Endothelial cell of umbilical vein (primary cell): ENCODE results near the gene SLC11A1. TPM values are rescaled to one million over a fixed set of nuclear protein-coding genes. Genes with fewer than 3 reads are reported as not detected.

Experiments used
- BruUV-seq: library from RNA; stranded (reverse); fragments of 400-500 nt; replicated peaks from 2 replicates; lab custom pipeline; 2021; lab: Mats Ljungman, UMichigan
- CTCF ChIA-PET: fragments of 300-600, 350-600 bp; sonication (Branson Sonifier 250); formaldehyde crosslinking; loops from one replicate; lab custom pipeline; 2021; ENCODE audit warnings: antibody characterized with exemption, inconsistent platforms; lab: Charles Lee
- POLR2A ChIA-PET: fragments of 300-600, 350-600 bp; sonication (Branson Sonifier 250); formaldehyde crosslinking; loops from one replicate; lab custom pipeline; 2021; ENCODE audit warnings: antibody characterized with exemption, inconsistent platforms; lab: Charles Lee
- DNase-seq: peaks from one replicate; pipeline ENCODE4 v3.0.0-alpha.2; 2011; ENCODE audit warnings: low read depth, low spot score
- FAIRE-seq: peaks from 2 replicates; lab custom pipeline; 2011; peaks lifted over from hg19 to GRCh38; lab: Jason Lieb, UNC
- H2AFZ ChIP-seq: 2 replicates; pipeline ENCODE4 v1.6.0; 2012; ENCODE audit warnings: low read depth, low read length, control low read depth, inconsistent platforms
- H3K27ac ChIP-seq: 2 replicates; pipeline ENCODE4 v1.5.1; 2011; ENCODE audit warnings: low read depth, mild to moderate bottlenecking, control low read depth, low read length, moderate library complexity; ENCODE audit not compliant: insufficient read depth
- H3K27me3 ChIP-seq, 2 experiments: 2 replicates each; pipeline versions ENCODE4 v1.6.0 to v1.6.1; 2011; ENCODE audit warnings: low read length in 2 of 2, mixed read lengths in 1 of 2; ENCODE audit not compliant: control insufficient read depth in 2 of 2, insufficient read depth in 2 of 2
- H3K36me3 ChIP-seq, 2 experiments: 2 replicates in 1 of 2; 3 replicates in 1 of 2; pipeline ENCODE4 v1.5.1; 2011; ENCODE audit warnings: low read length in 2 of 2, mild to moderate bottlenecking in 1 of 2, moderate library complexity in 1 of 2; ENCODE audit not compliant: control insufficient read depth in 2 of 2, insufficient read depth in 2 of 2; ENCODE audit errors: extremely low read depth in 1 of 2
- H3K4me1 ChIP-seq: 3 replicates; pipeline ENCODE4 v1.5.1; 2011; ENCODE audit warnings: mild to moderate bottlenecking, low read length; ENCODE audit not compliant: control insufficient read depth, insufficient read depth; ENCODE audit errors: extremely low read depth
- H3K4me2 ChIP-seq: 2 replicates; pipeline ENCODE4 v1.6.1; 2011; ENCODE audit warnings: low read length, control low read depth, mixed read lengths; ENCODE audit not compliant: insufficient read depth
- H3K4me3 ChIP-seq, 3 experiments: fragments of 200-600 bp in 1 of 3; sonication (generic), shearing (Covaris generic) in 1 of 3; replicated peaks in 1 of 3; 2 replicates each; pipeline ENCODE4 v1.5.1; 2011 to 2016; ENCODE audit warnings: control low read depth in 3 of 3, low read length in 3 of 3, mild to moderate bottlenecking in 2 of 3, inconsistent platforms in 1 of 3, low read depth in 1 of 3, moderate library complexity in 1 of 3; ENCODE audit not compliant: insufficient read depth in 1 of 3
- H3K79me2 ChIP-seq: 2 replicates; pipeline ENCODE4 v1.6.0; 2012; ENCODE audit warnings: low read length, inconsistent platforms; ENCODE audit not compliant: control insufficient read depth, insufficient read depth
- H3K9ac ChIP-seq: replicated peaks from 2 replicates; pipeline ENCODE3; 2011; ENCODE audit warnings: low read length, control low read depth; ENCODE audit not compliant: insufficient read depth; ENCODE audit errors: extremely low read depth
- H3K9me1 ChIP-seq: replicated peaks from 3 replicates; pipeline ENCODE4 v1.6.0; 2011; ENCODE audit warnings: mild to moderate bottlenecking, low read length; ENCODE audit not compliant: control insufficient read depth, insufficient read depth; ENCODE audit errors: extremely low read depth
- H3K9me3 ChIP-seq: replicated peaks from 2 replicates; pipeline ENCODE4 v1.5.1; 2012; ENCODE audit warnings: low read length, inconsistent platforms; ENCODE audit not compliant: control insufficient read depth, insufficient read depth
- H4K20me1 ChIP-seq: replicated peaks from 2 replicates; pipeline ENCODE3; 2011; ENCODE audit warnings: mild to moderate bottlenecking, low read length; ENCODE audit not compliant: control insufficient read depth, insufficient read depth; ENCODE audit errors: extremely low read depth
- CTCF ChIP-seq, 2 donors: IDR thresholded peaks; 1 replicate in 1 of 2; 2 replicates in 1 of 2; pipeline ENCODE4 v1.5.1; 2011; ENCODE audit warnings: low read length in 2 of 2, mild to moderate bottlenecking in 2 of 2, moderate library complexity in 2 of 2, control low read depth in 1 of 2, inconsistent platforms in 1 of 2, low read depth in 1 of 2; ENCODE audit not compliant: insufficient read depth in 1 of 2; ENCODE audit errors: extremely low read depth in 1 of 2
- EZH2 ChIP-seq: IDR thresholded peaks from 2 replicates; pipeline ENCODE4 v1.6.1; 2012; ENCODE audit warnings: borderline replicate concordance, low read depth, mild to moderate bottlenecking, moderate library complexity, low read length, inconsistent platforms; ENCODE audit not compliant: severe bottlenecking
- FOS ChIP-seq: IDR thresholded peaks from 2 replicates; pipeline ENCODE4 v1.6.1; 2011; ENCODE audit warnings: mild to moderate bottlenecking, low read length, moderate library complexity, borderline replicate concordance; ENCODE audit not compliant: insufficient read depth
- GATA2 ChIP-seq: IDR thresholded peaks from 2 replicates; pipeline ENCODE4 v1.7.0; 2011; ENCODE audit warnings: low read depth, mild to moderate bottlenecking, moderate library complexity, mixed read lengths, low read length; ENCODE audit not compliant: insufficient read length, insufficient read depth
- JUN ChIP-seq: IDR thresholded peaks from 2 replicates; pipeline ENCODE4 v1.6.1; 2011; ENCODE audit warnings: borderline replicate concordance, low read depth; ENCODE audit not compliant: insufficient read length, insufficient read depth
- MAX ChIP-seq: IDR thresholded peaks from 2 replicates; pipeline ENCODE4 v1.6.1; 2011; ENCODE audit not compliant: insufficient read depth, insufficient read length
- MYC ChIP-seq: IDR thresholded peaks from one replicate; pipeline ENCODE4 v1.6.1; 2011; ENCODE audit warnings: mild to moderate bottlenecking, low read depth, low read length
- POLR2A ChIP-seq: IDR thresholded peaks from 2 replicates; pipeline ENCODE4 v1.6.1; 2012; ENCODE audit warnings: low read depth, mild to moderate bottlenecking, control low read depth, low read length
- POLR2AphosphoS5 ChIP-seq: IDR thresholded peaks from 2 replicates; pipeline ENCODE4 v1.6.1; 2012; ENCODE audit warnings: low read depth, mild to moderate bottlenecking, control low read depth, low read length, moderate library complexity; ENCODE audit not compliant: insufficient read depth
- dilution Hi-C: fragments of 300-500 bp; cut with MboI; formaldehyde crosslinking; loops from one replicate; pipeline ENCODE4 v1.15.0; 2019; ENCODE audit warnings: low sequenced_read_pairs; ENCODE audit not compliant: extremely low pct_ligation_motif_present
- intact Hi-C: fragments of 100-400 bp; cut with micrococcal nuclease; formaldehyde crosslinking; loops from one replicate; pipeline ENCODE4 v1.10.0; 2022
- polyA plus RNA-seq, 4 experiments: library from polyadenylated mRNA; depleted of rRNA in 3 of 4; stranded (reverse) in 3 of 4; unstranded in 1 of 4; fragments of >200 nt; gene quantifications; 2 replicates each; pipeline versions ENCODE4 v1.2.1 to v1.2.3, GENCODE V29; 2011 to 2012; ENCODE audit warnings: missing spikeins in 1 of 4
- total RNA-seq: library from RNA; stranded (reverse); gene quantifications from 2 replicates; pipeline ENCODE4 v1.2.3, GENCODE V29; 2021

SLC11A1 gene
- total and polyA plus RNA-seq, 2 donors (not counting 3 experiments of a cell fraction or from before 2014, with no cell fraction given), result 0.03 TPM; not detected in 1

DNA sequence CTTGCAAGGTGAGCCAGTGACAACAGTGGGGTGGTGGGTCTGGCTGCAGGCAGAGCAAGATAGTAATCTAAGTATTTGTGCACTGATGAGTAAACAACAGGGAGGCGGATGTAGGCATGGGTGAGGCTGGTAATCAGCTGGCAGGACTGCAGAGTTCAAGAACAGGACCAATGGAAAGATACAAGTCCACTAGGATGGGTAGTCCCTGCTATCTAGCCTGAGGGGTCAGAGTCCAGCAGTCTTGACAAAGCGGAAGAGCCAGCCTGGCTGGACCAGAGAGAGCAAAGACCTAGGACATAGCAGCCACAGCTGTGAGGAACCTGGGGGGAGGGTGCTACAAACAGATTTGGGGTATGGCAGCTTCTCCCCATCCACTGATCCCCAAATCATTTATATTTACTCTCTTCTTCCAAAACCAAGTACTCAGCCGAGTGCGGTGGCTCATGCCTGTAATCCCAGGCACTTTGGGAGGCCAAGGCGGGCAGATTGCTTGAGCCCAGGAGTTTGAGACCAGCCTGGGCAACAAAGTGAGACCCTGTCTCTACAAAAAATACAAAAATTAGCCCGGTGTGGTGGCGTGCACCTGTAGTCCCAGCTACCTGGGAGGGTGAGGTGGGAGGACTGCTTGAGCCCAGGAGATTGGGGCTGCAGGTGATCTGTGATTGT, 62.8 kb downstream of the SLC11A1 start:
- no peaks in the 10 kb centered on the region for H3K79me2 ChIP-seq
- ChIA-PET CTCF (interaction anchor here (0.6 to 0.7 kb wide), 2 partner anchors 25 to 39 kb away, joined by 3 read pairs; no protein-coding TSS in a partner anchor), POLR2A (no interaction called here)
- dilution Hi-C loops, result no loop called here
- intact Hi-C loops, result no loop called here
- no peak overlapping the region for H3K4me3 ChIP-seq
- H3K27ac ChIP-seq, result no peak overlapping the region
- FAIRE-seq (no peak), DNase-seq (no peak)
- no peak overlapping the region for H3K9ac ChIP-seq
- H3K9me1 ChIP-seq, result no peaks in the 10 kb centered on the region
- no TSS peak for BruUV-seq
- H3K27me3 ChIP-seq, result no peaks in the 10 kb centered on the region
- H3K4me1 ChIP-seq, result peaks cover 12% of the 10 kb centered on the region
- TF ChIP-seq MYC (no peak), GATA2 (no peak), EZH2 (no peak), POLR2AphosphoS5 (no peak), POLR2A (no peak), FOS (no peak), CTCF (IDR thresholded peaks at IDR 0.05; ENCODE audit: extremely low read depth in 1 of 2, insufficient read depth in 1 of 2, low read depth in 1 of 2, low read length in 2 of 2) (no peak), JUN (no peak), MAX (no peak)
- H2AFZ ChIP-seq, result no peak overlapping the region
- no peaks in the 10 kb centered on the region for H4K20me1 ChIP-seq
- H3K36me3 ChIP-seq, result no peaks in the 10 kb centered on the region
- H3K9me3 ChIP-seq, result no peaks in the 10 kb centered on the region
- H3K4me2 ChIP-seq, result no peak overlapping the region
